Activated CD4-positive, alpha-beta memory T cell treated with anti-CD3 and anti-CD28 coated beads, Interleukin-2, amount 10 ng/mL, durations not matched to agents 7 days and 5 days (primary cell): Measurements from ENCODE around the gene CCDC192. TPM values are rescaled to one million over a fixed set of nuclear protein-coding genes. Genes with fewer than 3 reads are reported as not detected.
"Not testable (repeated sequence)": the region's sequence is repeated elsewhere in the genome, so short reads cannot be mapped to it uniquely, and the experiment has no call there.

Experiments
- CTCF ChIA-PET: fragments of 350-600 bp; sonication (Branson Sonifier 250); formaldehyde crosslinking; loops from one replicate; lab custom pipeline; 2021; ENCODE audit warnings: antibody characterized with exemption, inconsistent platforms; lab: Charles Lee
- POLR2A ChIA-PET: fragments of 350-600 bp; sonication (Branson Sonifier 250); formaldehyde crosslinking; loops from one replicate; lab custom pipeline; 2021; ENCODE audit warnings: antibody characterized with exemption; lab: Charles Lee
- DNase-seq: peaks from one replicate; pipeline ENCODE4 v3.0.0-alpha.2; 2020
- H3K27ac Mint-ChIP-seq: one replicate; pipeline ENCODE4 v1.8.0; 2021; ENCODE audit warnings: mild to moderate bottlenecking, mixed read lengths
- H3K27me3 Mint-ChIP-seq: one replicate; pipeline ENCODE4 v1.8.0; 2021; ENCODE audit warnings: mixed read lengths
- H3K36me3 Mint-ChIP-seq: one replicate; pipeline ENCODE4 v1.8.0; 2021; ENCODE audit warnings: low read depth, mixed read lengths
- H3K4me1 Mint-ChIP-seq: one replicate; pipeline ENCODE4 v1.8.0; 2021; ENCODE audit warnings: mixed read lengths
- H3K4me3 Mint-ChIP-seq: one replicate; pipeline ENCODE4 v1.8.0; 2021; ENCODE audit warnings: mild to moderate bottlenecking, mixed read lengths
- H3K9me3 Mint-ChIP-seq: one replicate; pipeline ENCODE4 v1.8.0; 2021; ENCODE audit warnings: mixed read lengths
- total RNA-seq, 2 experiments: library from RNA; stranded (reverse); gene quantifications; one replicate each; pipeline ENCODE4 v1.2.3, GENCODE V29; 2021

CCDC192 gene
- total RNA-seq, 2 experiments from 2014 or later: not detected

DNA sequence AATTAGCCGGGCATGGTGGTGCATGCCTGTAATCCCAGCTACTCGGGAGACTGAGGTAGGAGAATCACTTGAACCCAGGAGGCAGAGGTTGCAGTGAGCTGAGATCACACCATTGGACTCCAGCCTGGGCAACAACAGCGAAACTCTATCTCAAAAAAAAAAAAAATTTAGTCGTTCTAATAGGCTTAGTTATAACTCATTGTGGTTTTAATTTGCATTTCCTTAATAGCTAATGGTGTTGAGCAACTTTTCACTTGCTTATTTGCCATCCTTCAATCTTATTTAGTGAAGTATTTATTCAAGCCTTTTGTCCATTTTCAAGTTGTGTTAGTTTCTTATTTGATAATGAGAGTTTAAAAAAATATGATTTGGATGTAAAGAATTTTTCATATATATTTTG is 9.9 kb downstream of the CCDC192 start:
- H3K4me1 Mint-ChIP-seq, H3K4me3 Mint-ChIP-seq, H3K27ac Mint-ChIP-seq, CTCF ChIA-PET, H3K9me3 Mint-ChIP-seq, DNase-seq, H3K36me3 Mint-ChIP-seq, POLR2A ChIA-PET: not testable (repeated sequence)
- peaks cover 10% of the 10 kb centered on the region for H3K27me3 Mint-ChIP-seq

GRCh38 chr5:127718181-127718580 is 15.0 kb downstream of the CCDC192 start:
- POLR2A ChIA-PET: no interaction called here
- Mint-ChIP-seq H3K4me1 (no peaks in the 10 kb centered on the region), H3K9me3 (peaks cover 8% of the 10 kb centered on the region), H3K36me3 (no peaks in the 10 kb centered on the region), H3K27me3 (peaks cover 9% of the 10 kb centered on the region), H3K27ac (no peak overlapping the region), H3K4me3 (no peak overlapping the region)
- no peak for DNase-seq
- CTCF ChIA-PET: no interaction called here

- Mint-ChIP-seq H3K27me3 (no peaks in the 10 kb centered on the region), H3K9me3 (peaks cover 8% of the 10 kb centered on the region), H3K27ac (no peak overlapping the region), H3K4me3 (no peak overlapping the region), H3K4me1 (no peaks in the 10 kb centered on the region), H3K36me3 (no peaks in the 10 kb centered on the region)
- POLR2A ChIA-PET: no interaction called here
- no peak for DNase-seq
- CTCF ChIA-PET: no interaction called here
Observed at GRCh38 chr5:127723571-127723970, 20.4 kb downstream of the CCDC192 start.

- Mint-ChIP-seq H3K27me3 (peaks cover 4% of the 10 kb centered on the region), H3K27ac (no peak overlapping the region), H3K4me3 (no peak overlapping the region), H3K9me3 (peaks cover 4% of the 10 kb centered on the region), H3K4me1 (no peaks in the 10 kb centered on the region), H3K36me3 (no peaks in the 10 kb centered on the region)
- POLR2A ChIA-PET: no interaction called here
- CTCF ChIA-PET: no interaction called here
- no peak for DNase-seq
Observed at GRCh38 chr5:127725673-127726072, 22.5 kb downstream of the CCDC192 start.

- Mint-ChIP-seq H3K9me3 (no peaks in the 10 kb centered on the region), H3K27me3 (peaks cover 4% of the 10 kb centered on the region), H3K4me3 (no peak overlapping the region), H3K36me3 (no peaks in the 10 kb centered on the region), H3K4me1 (no peaks in the 10 kb centered on the region), H3K27ac (no peak overlapping the region)
- DNase-seq: no peak
- POLR2A ChIA-PET: no interaction called here
- CTCF ChIA-PET: no interaction called here
Observed at GRCh38 chr5:127732963-127733362, 29.8 kb downstream of the CCDC192 start.

GRCh38 chr5:127739348-127739747 is 36.2 kb downstream of the CCDC192 start:
- H3K9me3 Mint-ChIP-seq, CTCF ChIA-PET, H3K27ac Mint-ChIP-seq, H3K27me3 Mint-ChIP-seq, H3K4me1 Mint-ChIP-seq, DNase-seq, POLR2A ChIA-PET, H3K36me3 Mint-ChIP-seq, H3K4me3 Mint-ChIP-seq: not testable (repeated sequence)

GRCh38 chr5:127739807-127740384 is 36.7 kb downstream of the CCDC192 start:
- DNase-seq: no peak
- H3K4me1 Mint-ChIP-seq: no peaks in the 10 kb centered on the region
- H3K36me3 Mint-ChIP-seq: no peaks in the 10 kb centered on the region
- POLR2A ChIA-PET: no interaction called here
- no peaks in the 10 kb centered on the region for H3K9me3 Mint-ChIP-seq
- no peak overlapping the region for H3K27ac Mint-ChIP-seq
- no peak overlapping the region for H3K4me3 Mint-ChIP-seq
- H3K27me3 Mint-ChIP-seq: peaks cover 6% of the 10 kb centered on the region
- CTCF ChIA-PET: no interaction called here

GRCh38 chr5:127741412-127741811 is 38.2 kb downstream of the CCDC192 start:
- ChIA-PET POLR2A (no interaction called here), CTCF (no interaction called here)

GRCh38 chr5:127744241-127744640 is 41.0 kb downstream of the CCDC192 start:
- ChIA-PET CTCF (no interaction called here), POLR2A (no interaction called here)
- H3K4me1 Mint-ChIP-seq: no peaks in the 10 kb centered on the region
- DNase-seq: no peak
- H3K36me3 Mint-ChIP-seq: no peaks in the 10 kb centered on the region
- no peaks in the 10 kb centered on the region for H3K9me3 Mint-ChIP-seq
- H3K27me3 Mint-ChIP-seq: peaks cover 9% of the 10 kb centered on the region
- no peak overlapping the region for H3K27ac Mint-ChIP-seq
- H3K4me3 Mint-ChIP-seq: no peak overlapping the region

More at GRCh38 chr5:127741412-127741811, 38.2 kb downstream of the CCDC192 start:
- peaks cover 9% of the 10 kb centered on the region for H3K27me3 Mint-ChIP-seq
- H3K4me1 Mint-ChIP-seq: no peaks in the 10 kb centered on the region
- no peak overlapping the region for H3K4me3 Mint-ChIP-seq
- no peak for DNase-seq
- no peaks in the 10 kb centered on the region for H3K9me3 Mint-ChIP-seq
- no peaks in the 10 kb centered on the region for H3K36me3 Mint-ChIP-seq
- no peak overlapping the region for H3K27ac Mint-ChIP-seq

GRCh38 chr5:127746756-127747155 is 43.6 kb downstream of the CCDC192 start:
- no peaks in the 10 kb centered on the region for H3K9me3 Mint-ChIP-seq
- no peak overlapping the region for H3K4me3 Mint-ChIP-seq
- no peaks in the 10 kb centered on the region for H3K36me3 Mint-ChIP-seq
- no peaks in the 10 kb centered on the region for H3K4me1 Mint-ChIP-seq
- no peak for DNase-seq
- H3K27me3 Mint-ChIP-seq: peaks cover 5% of the 10 kb centered on the region
- CTCF ChIA-PET: no interaction called here
- POLR2A ChIA-PET: no interaction called here
- no peak overlapping the region for H3K27ac Mint-ChIP-seq

- H3K27me3 Mint-ChIP-seq, DNase-seq, H3K4me1 Mint-ChIP-seq, H3K4me3 Mint-ChIP-seq, CTCF ChIA-PET, H3K9me3 Mint-ChIP-seq, H3K27ac Mint-ChIP-seq, H3K36me3 Mint-ChIP-seq, POLR2A ChIA-PET: not testable (repeated sequence)
Observed at GRCh38 chr5:127752503-127753265, 49.5 kb downstream of the CCDC192 start.

DNA sequence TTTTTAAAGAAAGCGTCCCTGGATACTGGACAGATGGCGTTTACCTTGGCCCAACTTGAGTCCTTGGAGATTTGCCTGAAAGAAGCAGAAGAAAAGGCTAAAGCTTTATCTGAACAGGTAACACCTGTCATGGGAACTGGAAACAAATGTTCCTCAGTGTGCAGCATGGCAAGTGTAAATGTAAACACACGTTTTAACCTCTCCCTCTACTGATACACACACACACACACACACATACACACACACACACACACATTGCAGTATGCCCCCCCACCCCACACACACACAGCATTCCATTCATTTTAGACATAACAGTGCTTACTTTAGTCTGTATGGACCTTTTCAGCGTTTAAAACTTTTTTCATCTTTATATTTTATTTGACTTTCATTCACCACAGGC is 51.1 kb downstream of the CCDC192 start:
- H3K27ac Mint-ChIP-seq: no peak overlapping the region
- H3K27me3 Mint-ChIP-seq: no peaks in the 10 kb centered on the region
- H3K4me1 Mint-ChIP-seq: no peaks in the 10 kb centered on the region
- no peak overlapping the region for H3K4me3 Mint-ChIP-seq
- ChIA-PET POLR2A (no interaction called here), CTCF (interaction anchor here (0.6 to 0.7 kb wide), 3 partner anchors 24 to 1083 kb away, joined by 3 read pairs; no protein-coding TSS in a partner anchor)
- DNase-seq: no peak
- no peaks in the 10 kb centered on the region for H3K9me3 Mint-ChIP-seq
- no peaks in the 10 kb centered on the region for H3K36me3 Mint-ChIP-seq

GRCh38 chr5:127754706-127755105 is 51.5 kb downstream of the CCDC192 start:
- Mint-ChIP-seq H3K4me3 (no peak overlapping the region), H3K27me3 (no peaks in the 10 kb centered on the region), H3K4me1 (no peaks in the 10 kb centered on the region), H3K27ac (no peak overlapping the region), H3K9me3 (no peaks in the 10 kb centered on the region), H3K36me3 (no peaks in the 10 kb centered on the region)
- CTCF ChIA-PET: interaction anchor here (0.6 to 0.7 kb wide), 2 partner anchors 24 to 377 kb away, joined by 3 read pairs; no protein-coding TSS in a partner anchor
- POLR2A ChIA-PET: no interaction called here
- DNase-seq: no peak
